ENCODE results near the gene CREB3L2.

DNA sequence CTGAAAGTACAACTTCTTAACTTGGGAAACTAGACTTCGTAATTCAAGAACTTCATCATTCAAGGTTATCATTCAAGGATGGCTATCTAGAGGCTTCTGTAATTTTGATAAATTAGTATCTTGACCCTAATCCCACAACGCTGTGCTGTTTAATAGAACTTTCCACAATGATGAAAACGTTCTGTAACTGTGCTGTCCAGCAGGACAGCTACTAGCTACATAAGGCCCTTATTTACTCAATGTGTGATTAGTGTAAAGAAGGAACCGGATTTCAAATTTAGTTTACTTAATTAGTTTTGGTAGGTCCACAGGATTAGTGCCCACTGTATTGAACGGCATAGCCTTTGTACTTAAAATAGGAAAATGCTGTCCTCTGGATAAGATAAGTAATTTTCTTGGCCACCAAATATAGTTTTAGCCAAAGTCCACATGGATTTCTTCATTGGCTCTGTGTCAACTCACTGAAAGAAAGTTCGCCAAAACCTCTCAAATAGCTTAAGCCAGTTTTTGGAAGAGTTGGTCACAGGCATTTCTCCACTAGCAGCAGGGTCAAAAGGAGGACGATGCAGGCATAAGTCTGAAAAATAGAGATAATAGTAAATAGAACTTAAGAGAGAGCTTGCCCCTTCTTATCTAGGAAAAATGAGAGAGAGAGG is 172.4 kb downstream of the CREB3L2 start:
- TF ChIP-seq, protein P1, sequence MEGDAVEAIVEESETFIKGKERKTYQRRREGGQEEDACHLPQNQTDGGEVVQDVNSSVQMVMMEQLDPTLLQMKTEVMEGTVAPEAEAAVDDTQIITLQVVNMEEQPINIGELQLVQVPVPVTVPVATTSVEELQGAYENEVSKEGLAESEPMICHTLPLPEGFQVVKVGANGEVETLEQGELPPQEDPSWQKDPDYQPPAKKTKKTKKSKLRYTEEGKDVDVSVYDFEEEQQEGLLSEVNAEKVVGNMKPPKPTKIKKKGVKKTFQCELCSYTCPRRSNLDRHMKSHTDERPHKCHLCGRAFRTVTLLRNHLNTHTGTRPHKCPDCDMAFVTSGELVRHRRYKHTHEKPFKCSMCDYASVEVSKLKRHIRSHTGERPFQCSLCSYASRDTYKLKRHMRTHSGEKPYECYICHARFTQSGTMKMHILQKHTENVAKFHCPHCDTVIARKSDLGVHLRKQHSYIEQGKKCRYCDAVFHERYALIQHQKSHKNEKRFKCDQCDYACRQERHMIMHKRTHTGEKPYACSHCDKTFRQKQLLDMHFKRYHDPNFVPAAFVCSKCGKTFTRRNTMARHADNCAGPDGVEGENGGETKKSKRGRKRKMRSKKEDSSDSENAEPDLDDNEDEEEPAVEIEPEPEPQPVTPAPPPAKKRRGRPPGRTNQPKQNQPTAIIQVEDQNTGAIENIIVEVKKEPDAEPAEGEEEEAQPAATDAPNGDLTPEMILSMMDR (IDR thresholded peaks at IDR 0.05): no peak
- TF ChIP-seq POLR2A (IDR thresholded peaks at IDR 0.05): no peak
